ENCODE data around the gene SLC35F6.
A peak's percentile ranks its signal among the peaks of the same experiment; 100 is the strongest.

The SLC35F6 gene, protein sequence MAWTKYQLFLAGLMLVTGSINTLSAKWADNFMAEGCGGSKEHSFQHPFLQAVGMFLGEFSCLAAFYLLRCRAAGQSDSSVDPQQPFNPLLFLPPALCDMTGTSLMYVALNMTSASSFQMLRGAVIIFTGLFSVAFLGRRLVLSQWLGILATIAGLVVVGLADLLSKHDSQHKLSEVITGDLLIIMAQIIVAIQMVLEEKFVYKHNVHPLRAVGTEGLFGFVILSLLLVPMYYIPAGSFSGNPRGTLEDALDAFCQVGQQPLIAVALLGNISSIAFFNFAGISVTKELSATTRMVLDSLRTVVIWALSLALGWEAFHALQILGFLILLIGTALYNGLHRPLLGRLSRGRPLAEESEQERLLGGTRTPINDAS

DNA sequence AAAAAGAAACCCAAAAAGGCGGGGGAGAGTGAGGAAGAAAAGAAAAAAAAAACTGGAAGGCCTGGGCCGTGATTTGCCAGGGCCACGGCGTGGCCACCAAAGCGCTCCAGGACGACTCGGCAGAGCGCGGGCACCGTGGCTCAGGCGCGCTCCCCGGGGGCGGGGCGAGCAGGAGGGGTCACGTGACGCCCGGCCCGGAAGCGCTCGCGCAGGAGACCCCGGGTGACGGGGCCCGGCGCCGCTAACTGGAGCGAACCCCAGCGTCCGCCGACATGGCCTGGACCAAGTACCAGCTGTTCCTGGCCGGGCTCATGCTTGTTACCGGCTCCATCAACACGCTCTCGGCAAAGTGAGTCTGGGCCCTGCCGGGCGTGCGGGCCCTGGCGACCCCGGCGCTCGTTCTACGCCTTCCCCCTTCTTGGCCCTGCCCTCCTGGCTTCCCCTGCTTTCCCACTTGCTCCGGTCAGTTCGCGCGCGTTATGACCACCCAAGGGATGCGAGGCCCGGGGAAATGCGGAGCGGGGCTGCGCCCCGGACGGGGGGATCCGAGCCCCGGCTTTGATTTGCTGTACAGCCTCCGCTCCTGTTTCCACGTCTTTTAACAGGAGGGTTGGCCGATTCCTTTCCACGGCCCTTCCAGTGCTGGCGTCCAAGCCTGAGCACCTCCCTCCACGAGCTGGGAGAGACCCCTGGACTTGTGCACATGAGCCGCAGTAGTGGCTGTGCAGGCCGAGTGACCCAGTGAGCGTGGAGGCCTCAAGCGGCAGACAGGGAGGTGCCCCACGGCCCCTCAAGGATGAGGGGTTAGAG, at the start of gene SLC35F6:
SLC35F6 (plus strand) TSS at position 207 of the 810 bp plus-strand sequence; CDS start at position 273, 66 bp downstream.
- DNase-seq (ENCODE audit: low spot score): peak; percentile 72

DNA sequence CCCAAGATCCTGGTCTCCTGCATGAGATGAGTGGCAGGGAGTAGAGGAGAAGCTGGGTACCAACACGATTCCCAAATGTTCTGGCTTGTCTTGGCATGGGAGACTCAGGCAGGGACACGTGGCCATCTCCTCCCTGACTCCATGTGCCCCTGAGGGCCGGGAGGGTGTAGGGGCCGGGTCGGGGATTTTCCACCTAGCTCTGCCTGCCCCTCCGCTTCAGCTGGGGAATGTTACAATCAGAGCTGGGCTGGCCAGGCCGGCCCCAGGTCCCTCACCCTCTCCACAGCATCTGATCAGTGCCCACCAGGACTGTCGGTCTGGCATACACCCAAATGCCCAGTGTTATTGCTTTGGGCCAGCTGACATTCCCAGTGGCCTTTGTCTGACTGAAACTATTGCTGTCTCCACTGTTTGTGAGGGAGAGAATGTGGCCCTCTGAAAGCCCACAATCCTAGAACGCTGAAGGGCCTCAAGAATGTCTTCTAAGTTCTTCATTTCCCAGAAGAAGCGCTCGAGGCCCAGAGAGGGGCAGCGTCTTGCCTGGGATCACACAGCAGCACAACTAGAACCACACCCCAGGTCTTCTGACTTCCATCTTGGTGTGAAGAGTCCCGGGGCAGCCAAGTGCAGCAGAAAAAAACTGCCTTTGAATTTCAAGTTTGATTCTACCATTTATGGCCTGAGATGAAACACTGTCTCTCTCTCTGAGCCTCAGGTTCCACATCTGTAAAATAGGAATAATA, 48.4 kb upstream of the SLC35F6 start:
- DNase-seq (ENCODE audit: low spot score): no peak

DNA sequence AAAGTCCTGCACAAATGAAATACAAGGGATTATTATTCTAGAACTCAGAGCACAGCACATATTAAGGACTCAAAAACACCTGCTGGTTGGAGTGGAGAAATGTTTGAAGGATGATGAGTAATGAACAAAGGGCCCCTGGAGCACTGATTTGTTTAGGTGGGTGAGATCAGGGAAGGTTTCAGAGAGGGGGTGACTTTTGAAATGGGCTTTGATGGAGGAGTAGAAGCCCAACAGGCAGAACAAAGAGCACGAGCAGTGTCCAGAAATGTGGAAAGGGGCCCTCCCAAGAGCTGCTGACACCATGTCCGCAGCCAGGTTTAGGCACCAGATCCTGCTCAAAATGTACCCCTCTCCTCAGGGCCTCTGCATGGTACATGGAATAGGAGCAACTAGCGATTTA, 47.7 kb upstream of the SLC35F6 start:
- no peak for DNase-seq (ENCODE audit: low spot score)

DNA sequence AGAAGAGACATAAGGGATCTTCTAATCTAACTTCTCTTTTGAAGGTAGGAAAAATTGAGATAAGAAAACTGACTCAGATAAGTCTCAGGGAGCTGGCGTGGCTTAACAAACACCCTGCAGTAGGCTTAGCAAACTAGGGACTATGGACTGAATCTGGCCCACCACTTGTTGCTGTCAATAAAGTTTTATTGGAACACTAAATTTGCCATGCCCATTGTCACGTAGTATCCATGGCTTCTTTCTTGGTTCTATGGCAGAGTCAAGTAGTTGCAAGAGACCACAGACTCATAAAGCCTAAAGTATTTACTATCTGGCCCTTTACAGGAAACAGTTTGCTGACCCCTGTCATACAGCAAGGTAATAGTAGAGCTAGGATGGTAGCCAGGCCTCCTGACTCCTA, 47.3 kb upstream of the SLC35F6 start:
- no peak for DNase-seq (ENCODE audit: low spot score)

DNA sequence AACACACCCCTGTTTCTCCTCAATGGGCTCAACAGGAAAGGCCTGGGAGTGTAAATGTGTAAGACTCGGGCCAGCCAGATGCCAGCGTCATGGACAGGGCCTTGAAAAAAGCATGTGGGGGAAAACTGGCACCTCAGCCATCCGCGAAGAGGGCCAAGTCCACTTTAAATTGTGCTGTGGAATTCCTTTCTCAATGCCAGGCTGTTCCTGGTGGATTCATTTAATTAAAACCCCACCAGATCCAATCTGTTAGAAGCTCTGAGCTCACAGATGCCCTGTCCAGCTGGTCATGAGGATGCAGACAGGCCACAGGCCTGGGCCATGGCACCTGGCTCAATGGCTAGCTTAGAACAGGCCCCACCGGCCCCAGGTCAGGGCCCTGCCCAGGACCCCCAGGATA, 46.7 kb upstream of the SLC35F6 start:
- DNase-seq (ENCODE audit: low spot score): no peak

DNA sequence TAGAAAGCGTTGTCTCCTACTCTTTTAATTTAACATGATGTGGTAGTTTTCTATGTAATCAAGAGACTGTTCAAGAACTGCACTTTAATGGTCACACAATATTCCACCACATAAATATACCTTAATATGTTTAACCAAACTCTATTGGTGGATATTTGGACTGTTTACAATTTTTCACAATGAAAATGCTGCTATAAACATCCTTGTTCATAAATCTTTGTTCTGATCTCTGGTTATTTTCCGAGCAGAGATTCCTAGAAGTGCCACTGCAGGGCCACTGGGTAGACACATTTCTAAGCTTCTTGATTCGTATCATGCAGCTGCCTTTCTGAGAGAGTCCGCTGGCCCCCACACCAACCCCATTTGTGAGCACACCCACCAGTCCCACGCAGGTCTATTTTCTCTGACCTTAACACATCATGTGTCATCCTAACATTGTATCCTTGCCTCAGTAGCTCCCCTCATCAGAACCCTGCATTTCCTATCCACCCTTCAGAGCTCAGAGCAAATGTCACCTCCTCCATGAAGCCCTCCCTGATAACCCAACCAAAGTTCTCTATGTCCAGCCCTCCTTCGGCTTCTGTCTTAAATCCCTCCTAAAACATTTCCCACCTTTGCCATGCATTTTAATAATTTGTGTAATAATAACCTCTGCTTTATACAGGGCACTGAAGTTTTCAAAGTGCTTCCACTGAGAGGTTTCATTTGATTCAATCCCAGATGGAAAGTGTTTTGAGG, 45.0 kb upstream of the SLC35F6 start:
- no peak for DNase-seq (ENCODE audit: low spot score)

DNA sequence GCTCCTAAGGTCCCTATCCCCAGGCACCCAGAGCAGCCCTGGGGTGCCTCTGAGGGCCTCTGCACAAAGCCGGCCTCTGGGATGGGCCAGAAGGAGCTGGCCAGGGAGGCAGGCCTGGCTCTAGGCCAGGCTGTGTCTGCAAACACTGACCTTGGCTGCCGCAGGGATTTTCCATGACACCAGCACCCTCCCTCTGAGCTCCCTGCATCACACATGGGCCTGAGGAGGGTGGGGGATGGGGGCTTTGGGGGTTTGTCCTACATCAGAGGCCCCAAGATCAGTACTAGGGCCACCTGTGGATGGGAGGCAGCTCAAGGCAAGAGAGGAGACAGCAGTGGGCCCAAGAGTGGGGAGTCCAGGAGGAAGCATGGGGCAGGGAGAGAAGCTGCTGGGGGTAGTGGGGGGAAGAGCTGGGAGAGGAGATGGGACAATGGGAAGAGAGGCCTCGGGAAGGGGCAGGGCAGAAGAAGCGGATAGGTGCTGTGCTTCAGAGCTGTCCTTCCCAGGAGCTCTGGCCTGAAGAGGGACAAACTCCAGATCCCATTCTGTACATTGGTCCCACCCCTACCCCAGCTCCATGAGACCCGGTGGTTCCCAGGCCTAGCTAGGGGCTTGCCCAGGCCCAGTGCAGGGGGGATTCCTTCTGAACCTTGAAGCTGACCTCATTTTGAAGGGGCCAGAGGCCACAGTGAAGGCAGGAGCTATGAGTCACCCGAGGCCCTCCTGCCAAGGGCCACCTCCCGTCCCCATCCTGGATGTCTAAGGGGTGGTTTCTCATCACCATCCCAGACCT, 43.6 kb upstream of the SLC35F6 start:
- DNase-seq (ENCODE audit: low spot score): no peak

DNA sequence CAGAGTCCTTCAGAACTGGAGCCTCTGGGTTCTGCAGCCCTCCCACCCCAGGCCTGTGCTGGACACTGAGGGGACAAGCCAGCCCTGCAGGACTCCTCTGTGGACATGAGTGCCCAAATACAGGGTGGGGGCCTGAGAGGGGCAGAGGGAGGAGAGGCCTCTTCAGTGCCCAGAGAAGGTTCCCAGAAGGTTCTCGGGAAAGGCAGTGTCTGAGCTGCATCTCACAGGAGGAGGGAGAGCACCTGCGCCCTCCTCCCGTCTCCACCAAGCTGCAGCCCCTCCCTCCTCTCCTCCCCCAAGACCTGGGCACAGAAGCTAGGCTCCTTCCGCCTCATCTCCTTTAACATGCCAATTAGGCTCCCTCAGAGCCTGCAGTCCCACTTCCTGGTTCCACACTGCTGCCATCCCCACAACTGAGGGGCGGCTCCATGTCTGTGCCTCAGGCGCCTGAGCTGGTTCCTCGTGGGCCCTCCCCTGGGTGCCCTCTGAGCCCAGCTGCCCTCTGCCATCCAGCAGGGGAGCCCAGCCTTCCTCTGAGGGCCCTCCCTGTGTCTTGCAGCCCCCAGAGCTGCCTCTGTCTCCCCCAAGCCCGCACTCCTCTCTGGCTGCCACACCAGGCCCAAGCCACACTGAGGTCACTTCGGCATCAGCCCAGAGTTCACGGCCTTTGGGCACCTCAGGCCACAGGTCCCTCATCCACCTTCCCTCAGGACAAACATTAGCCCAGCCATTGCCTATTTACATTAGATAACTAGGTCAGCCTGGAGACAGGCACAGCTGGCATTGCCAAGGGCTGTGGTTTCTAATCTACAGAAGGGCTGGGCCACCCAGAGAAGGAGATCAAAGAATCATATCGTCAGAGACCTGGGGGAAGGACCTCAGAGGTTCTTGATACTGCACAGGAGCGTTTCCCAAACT, 42.7 kb upstream of the SLC35F6 start:
- peak; percentile 67 for DNase-seq (ENCODE audit: low spot score)

DNA sequence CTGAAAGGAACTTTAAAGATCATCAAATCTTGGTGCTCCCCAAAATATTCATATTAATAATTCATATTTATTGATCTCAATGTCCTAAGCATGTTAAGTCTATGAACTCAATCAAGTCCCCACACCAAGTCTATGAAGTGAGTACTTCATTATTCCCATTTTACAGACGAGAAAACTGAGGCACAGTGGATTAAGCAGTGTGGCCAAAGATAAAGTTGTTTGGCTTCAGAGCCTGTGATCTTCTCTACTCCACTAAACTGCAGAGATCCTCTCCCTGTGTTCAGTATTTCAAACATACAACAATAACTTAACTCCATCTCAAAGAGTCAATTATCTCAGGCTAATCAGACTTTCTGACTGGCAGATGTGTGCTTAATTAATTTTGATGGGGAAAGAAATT, 41.8 kb upstream of the SLC35F6 start:
- no peak for DNase-seq (ENCODE audit: low spot score)

DNA sequence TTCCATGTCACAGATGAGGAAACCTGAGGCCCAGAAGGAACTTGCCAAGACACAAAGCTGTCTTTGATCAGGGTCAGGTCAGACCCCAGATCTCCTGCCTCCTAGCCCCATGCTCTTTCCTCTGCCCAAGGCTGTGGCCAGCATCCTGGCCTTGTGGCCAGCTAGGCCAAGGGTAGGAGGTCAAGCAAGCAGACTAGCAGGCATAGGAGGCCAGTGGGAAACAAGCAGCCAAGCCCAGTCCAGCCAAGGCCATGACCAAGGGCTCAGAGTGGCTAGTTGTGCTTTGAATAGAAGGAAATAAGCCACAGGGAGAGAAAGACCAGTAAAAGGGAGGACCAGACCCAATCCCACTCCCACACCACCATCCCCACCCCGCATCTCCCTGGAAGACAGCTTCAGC, 41.2 kb upstream of the SLC35F6 start:
- no peak for DNase-seq (ENCODE audit: low spot score)

DNA sequence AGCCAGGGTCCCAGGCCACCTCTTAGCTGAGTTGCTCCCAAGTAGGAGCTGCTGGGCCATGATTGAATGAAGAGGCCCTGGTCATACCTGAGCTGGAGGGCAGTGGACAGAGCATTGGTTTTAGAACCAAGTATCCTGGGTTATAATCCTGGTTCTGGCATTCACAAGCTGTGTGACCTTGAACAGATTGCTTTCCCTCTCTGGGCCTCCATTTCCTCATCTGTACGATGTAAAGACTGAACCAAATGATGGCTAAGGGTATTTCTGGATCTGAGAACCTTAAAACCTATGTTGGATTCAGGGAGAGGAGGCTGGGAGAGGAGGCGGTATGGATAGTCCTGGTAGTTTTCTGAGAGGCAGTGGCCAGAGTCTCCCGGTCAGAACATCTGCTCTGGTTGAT, 40.6 kb upstream of the SLC35F6 start:
- no peak for DNase-seq (ENCODE audit: low spot score)

DNA sequence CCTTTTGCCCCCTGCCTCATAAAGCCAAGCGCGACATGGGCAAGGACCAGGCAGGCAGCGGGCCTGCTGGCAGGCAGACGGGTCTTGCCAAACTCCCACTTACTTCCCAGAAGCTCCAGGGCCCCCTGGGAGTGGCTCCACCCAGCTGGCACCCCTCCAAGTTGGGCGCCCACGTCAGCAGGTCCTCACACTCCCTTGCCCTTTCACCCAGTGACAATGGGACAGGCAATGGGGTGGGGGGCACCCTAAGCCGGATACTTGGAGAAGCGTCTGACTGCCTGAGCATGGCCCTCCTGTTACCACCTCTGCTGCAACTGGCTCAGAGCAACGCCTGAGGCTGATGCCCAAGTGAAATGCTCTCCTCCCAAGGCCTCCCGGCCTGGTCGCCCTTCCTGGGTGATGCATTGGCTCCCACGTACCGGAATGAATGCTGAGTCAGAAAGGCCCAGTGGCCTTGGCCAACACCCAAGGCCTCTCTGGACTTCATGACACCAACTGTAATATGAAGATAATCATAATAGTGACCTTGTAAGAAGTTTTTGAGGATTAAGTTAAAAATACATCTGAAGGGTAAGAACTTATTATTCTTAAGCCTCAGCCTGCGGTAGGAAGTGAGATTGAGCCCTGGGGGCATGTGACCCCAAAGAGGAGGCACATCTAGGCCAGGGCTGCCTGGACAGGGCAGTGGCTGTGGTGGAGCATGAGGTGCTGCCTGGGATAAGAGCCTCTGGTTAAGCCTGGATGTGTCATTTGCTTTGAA, 39.9 kb upstream of the SLC35F6 start:
- peak; percentile 57 for DNase-seq (ENCODE audit: low spot score)

DNA sequence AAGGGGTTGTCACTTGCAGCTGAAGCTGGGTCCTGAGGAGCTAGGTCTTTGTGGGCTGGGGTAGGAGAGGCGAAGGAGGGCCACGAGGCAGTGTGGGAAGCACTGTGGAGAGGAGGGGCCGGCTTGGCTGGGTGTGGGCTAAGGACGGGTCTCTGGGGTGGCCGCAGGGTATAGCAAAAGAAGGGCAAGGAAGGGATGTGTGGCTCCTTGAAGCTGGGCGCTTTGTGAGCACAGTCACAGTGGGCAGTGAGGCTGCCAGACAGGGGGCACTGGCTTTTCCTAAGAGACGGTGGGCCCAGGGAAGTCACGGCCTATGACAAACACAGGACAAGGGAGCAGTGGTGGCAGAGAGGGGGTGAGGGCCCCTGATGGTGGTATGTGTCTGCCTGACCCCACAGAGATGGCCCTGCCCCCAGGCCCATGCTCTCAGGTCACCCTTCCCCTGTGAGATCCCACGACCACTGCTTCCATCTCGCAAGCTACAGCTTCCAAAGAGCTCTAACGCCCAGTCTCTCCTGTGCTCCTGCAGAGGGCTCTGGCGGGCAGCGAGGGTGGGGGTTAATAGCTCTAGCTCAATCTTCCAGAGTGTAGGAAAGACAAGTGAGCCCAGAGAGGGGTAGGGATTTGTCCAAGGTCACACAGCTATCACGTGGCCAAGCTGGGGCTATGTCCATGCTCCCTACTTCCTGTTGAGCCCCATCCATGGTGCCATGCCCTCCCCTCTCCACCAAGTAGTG, 39.1 kb upstream of the SLC35F6 start:
- DNase-seq (ENCODE audit: low spot score): no peak

DNA sequence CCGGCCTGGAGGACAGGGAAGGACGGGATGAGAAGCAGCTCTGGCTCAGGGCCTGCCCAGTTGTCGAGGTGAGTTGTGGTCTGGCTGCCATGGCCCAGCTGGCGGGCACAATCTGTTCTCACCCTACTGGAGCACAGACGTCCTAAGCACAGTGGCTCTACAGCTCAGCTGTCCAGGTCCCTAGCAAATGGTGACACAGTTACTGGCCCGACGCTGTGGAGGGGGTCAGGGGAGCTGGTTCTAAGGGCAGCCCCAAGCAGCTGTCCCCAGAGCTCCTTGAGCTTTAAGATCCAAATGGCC, 38.6 kb upstream of the SLC35F6 start:
- no peak for DNase-seq (ENCODE audit: low spot score)

DNA sequence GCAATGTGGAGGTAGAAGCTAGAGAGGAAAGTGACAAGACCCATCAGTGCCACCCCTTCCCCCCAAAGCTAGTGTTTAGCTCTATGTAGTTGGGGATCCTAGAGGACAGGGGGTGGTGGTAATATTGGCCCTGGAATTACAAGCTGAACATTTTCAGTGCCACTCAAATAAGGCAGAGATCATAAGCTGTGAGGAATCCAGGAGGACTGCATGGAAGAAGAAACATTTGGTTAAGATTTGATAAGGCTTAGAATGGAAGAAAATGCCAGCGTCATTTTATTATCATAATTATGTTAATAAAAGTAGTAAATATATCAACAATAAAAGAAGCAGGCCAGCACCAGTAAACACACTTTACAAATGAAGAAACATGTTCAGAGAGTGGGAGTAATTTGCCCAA, 37.9 kb upstream of the SLC35F6 start:
- no peak for DNase-seq (ENCODE audit: low spot score)

DNA sequence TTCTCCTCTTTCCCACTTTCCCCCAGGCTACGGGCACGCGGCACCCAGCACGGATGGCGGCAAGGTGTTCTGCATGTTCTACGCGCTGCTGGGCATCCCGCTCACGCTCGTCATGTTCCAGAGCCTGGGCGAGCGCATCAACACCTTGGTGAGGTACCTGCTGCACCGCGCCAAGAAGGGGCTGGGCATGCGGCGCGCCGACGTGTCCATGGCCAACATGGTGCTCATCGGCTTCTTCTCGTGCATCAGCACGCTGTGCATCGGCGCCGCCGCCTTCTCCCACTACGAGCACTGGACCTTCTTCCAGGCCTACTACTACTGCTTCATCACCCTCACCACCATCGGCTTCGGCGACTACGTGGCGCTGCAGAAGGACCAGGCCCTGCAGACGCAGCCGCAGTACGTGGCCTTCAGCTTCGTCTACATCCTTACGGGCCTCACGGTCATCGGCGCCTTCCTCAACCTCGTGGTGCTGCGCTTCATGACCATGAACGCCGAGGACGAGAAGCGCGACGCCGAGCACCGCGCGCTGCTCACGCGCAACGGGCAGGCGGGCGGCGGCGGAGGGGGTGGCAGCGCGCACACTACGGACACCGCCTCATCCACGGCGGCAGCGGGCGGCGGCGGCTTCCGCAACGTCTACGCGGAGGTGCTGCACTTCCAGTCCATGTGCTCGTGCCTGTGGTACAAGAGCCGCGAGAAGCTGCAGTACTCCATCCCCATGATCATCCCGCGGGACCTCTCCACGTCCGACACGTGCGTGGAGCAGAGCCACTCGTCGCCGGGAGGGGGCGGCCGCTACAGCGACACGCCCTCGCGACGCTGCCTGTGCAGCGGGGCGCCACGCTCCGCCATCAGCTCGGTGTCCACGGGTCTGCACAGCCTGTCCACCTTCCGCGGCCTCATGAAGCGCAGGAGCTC, 36.2 kb upstream of the SLC35F6 start:
- no peak for DNase-seq (ENCODE audit: low spot score)

DNA sequence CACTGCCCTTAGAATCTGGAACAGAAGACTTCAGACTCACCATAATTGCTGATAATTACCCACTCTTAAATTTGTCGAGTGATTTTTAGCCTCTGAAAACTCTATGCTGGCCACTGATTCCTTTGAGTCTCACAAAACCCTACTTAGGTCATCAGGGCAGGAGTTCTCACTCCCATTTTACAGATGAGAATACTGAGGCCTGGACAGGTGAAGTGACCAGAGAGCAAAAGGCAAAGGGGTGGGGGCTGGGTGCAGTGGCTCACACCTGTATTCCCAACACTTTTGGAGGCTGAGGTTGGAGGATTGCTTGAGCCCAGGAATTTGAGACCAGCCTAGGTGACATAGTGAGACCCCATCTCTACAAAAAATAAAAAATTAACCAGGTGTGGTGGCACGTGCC, 34.8 kb upstream of the SLC35F6 start:
- no peak for DNase-seq (ENCODE audit: low spot score)

All from SW480 (cell line).